Measurements from ENCODE around the gene CYFIP1.

- TF ChIP-seq, protein P1, sequence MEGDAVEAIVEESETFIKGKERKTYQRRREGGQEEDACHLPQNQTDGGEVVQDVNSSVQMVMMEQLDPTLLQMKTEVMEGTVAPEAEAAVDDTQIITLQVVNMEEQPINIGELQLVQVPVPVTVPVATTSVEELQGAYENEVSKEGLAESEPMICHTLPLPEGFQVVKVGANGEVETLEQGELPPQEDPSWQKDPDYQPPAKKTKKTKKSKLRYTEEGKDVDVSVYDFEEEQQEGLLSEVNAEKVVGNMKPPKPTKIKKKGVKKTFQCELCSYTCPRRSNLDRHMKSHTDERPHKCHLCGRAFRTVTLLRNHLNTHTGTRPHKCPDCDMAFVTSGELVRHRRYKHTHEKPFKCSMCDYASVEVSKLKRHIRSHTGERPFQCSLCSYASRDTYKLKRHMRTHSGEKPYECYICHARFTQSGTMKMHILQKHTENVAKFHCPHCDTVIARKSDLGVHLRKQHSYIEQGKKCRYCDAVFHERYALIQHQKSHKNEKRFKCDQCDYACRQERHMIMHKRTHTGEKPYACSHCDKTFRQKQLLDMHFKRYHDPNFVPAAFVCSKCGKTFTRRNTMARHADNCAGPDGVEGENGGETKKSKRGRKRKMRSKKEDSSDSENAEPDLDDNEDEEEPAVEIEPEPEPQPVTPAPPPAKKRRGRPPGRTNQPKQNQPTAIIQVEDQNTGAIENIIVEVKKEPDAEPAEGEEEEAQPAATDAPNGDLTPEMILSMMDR (conservative IDR thresholded peaks at IDR 0.05; ENCODE audit: low read depth, low read length): no peak
- TF ChIP-seq EZH2phosphoT487 (IDR thresholded peaks at IDR 0.05; ENCODE audit: borderline replicate concordance, low read length): no peak
Observed at GRCh38 chr15:22839046-22839695, 141.0 kb downstream of the CYFIP1 start.

All from PC-3 (cell line).